IPS-20b (cell line): ENCODE measurements around the gene ITLN2.
"Not testable (repeated sequence)": the region's sequence is repeated elsewhere in the genome, so short reads cannot be mapped to it uniquely, and the experiment has no call there.

Source experiments
- H3K27ac ChIP-seq: one replicate; pipeline ENCODE4 v1.5.1; 2013; ENCODE audit warnings: low read length
- H3K27me3 ChIP-seq: 2 replicates; pipeline ENCODE4 v1.6.1; 2013; ENCODE audit warnings: mild to moderate bottlenecking, low read length, inconsistent platforms; ENCODE audit not compliant: insufficient read depth
- H3K36me3 ChIP-seq: 2 replicates; pipeline ENCODE4 v1.6.1; 2013; ENCODE audit warnings: low read depth, mild to moderate bottlenecking, inconsistent platforms, low read length, moderate library complexity; ENCODE audit not compliant: insufficient read depth
- H3K4me1 ChIP-seq: 2 replicates; pipeline ENCODE4 v1.6.1; 2013; ENCODE audit warnings: mild to moderate bottlenecking, control low read depth, inconsistent platforms, low read length, moderate library complexity; ENCODE audit not compliant: insufficient read depth
- H3K4me3 ChIP-seq: 2 replicates; pipeline ENCODE4 v1.5.1; 2013; ENCODE audit warnings: mild to moderate bottlenecking, low read length, inconsistent platforms
- H3K9ac ChIP-seq: 2 replicates; pipeline ENCODE4 v1.6.1; 2013; ENCODE audit warnings: low read depth, mild to moderate bottlenecking, inconsistent platforms, low read length, moderate library complexity
- H3K9me3 ChIP-seq: 2 replicates; pipeline ENCODE4 v1.6.1; 2013; ENCODE audit warnings: mild to moderate bottlenecking, low read depth, low read length, inconsistent platforms; ENCODE audit not compliant: insufficient read depth

ITLN2 gene

DNA sequence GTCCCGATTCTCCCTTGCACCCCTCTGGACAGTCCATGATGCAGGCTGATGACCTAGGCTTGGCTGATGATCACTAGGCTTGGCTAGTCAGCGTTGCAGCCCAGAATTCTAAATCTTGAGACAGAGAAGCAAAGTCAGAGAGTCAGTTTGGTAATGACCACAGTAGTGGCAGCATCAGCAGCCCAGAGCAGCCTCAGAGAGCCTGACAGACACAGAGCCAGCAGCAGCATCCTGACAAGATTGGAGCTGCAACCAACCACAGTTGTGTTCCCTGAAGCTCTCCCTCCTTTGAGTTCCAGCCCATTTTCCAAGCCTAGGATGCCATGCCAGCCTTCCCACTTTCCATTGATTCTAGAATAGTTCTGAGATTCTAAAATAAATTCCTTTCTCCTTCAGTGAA, 52.8 kb downstream of the ITLN2 start:
- H3K27me3 ChIP-seq, result no peaks in the 10 kb centered on the region
- H3K4me1 ChIP-seq, result no peaks in the 10 kb centered on the region
- H3K27ac ChIP-seq, result no peak overlapping the region
- no peak overlapping the region for H3K9ac ChIP-seq
- no peaks in the 10 kb centered on the region for H3K9me3 ChIP-seq
- no peaks in the 10 kb centered on the region for H3K36me3 ChIP-seq
- no peak overlapping the region for H3K4me3 ChIP-seq

DNA sequence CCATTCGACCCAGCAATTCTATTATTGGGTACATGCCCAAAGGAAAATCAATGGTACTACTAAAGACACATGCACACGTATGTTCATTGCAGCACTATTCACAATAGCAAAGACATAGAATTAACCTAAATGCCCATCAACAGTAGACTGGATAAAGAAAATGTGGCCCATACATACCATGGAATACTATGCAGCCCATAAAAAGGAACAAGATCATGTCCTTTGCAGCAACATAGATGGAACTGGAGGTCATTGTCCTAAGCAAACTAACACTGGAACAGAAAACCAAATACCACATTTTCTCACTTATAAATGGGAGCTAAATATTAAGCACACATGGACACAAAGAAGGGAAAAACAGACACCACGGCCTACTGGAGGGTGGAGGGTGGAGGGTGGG, 53.9 kb downstream of the ITLN2 start:
- H3K9ac ChIP-seq, H3K36me3 ChIP-seq, H3K27ac ChIP-seq, H3K4me1 ChIP-seq, H3K4me3 ChIP-seq, H3K9me3 ChIP-seq, H3K27me3 ChIP-seq: not testable (repeated sequence)
